ENCODE results near the gene JOSD1.

JOSD1 gene

GRCh38 chr22:38710866-38711265, 10.1 kb upstream of the JOSD1 start:
- DNase-seq: no peak

GRCh38 chr22:38710351-38710750, 9.6 kb upstream of the JOSD1 start:
- DNase-seq: no peak

GRCh38 chr22:38709306-38709705, 8.6 kb upstream of the JOSD1 start:
- no peak for DNase-seq

- DNase-seq: no peak
Observed at GRCh38 chr22:38707984-38708383, 7.2 kb upstream of the JOSD1 start.

- no peak for DNase-seq
Observed at GRCh38 chr22:38707346-38707745, 6.6 kb upstream of the JOSD1 start.

GRCh38 chr22:38706901-38707195, 6.1 kb upstream of the JOSD1 start:
- DNase-seq: no peak

- peak; percentile 53 for DNase-seq
Observed at GRCh38 chr22:38706101-38706900, 5.6 kb upstream of the JOSD1 start.

GRCh38 chr22:38705235-38706100, 4.7 kb upstream of the JOSD1 start, which contains the start of gene GTPBP1:
Gene GTPBP1, plus strand, starts transcription at chr22:38705944. Its CDS starts 12 bp downstream, at chr22:38705956.
- peak; percentile 100 for DNase-seq

GRCh38 chr22:38704654-38705234, 4.0 kb upstream of the JOSD1 start:
- DNase-seq: peak; percentile 26

GRCh38 chr22:38700270-38700788, 414 bp downstream of the JOSD1 start:
- DNase-seq: no peak

GRCh38 chr22:38699784-38700183, 959 bp downstream of the JOSD1 start:
- DNase-seq: no peak

GRCh38 chr22:38699143-38699542, 1.6 kb downstream of the JOSD1 start:
- no peak for DNase-seq

- no peak for DNase-seq
Observed at GRCh38 chr22:38698407-38699094, 2.2 kb downstream of the JOSD1 start.

GRCh38 chr22:38697425-38698089, 3.2 kb downstream of the JOSD1 start:
- no peak for DNase-seq

- DNase-seq: no peak
Observed at GRCh38 chr22:38696606-38697424, 3.9 kb downstream of the JOSD1 start.

- no peak for DNase-seq
Observed at GRCh38 chr22:38694940-38695339, 5.8 kb downstream of the JOSD1 start.

GRCh38 chr22:38694049-38694448, 6.7 kb downstream of the JOSD1 start:
- no peak for DNase-seq

GRCh38 chr22:38689651-38690050, 11.1 kb downstream of the JOSD1 start:
- DNase-seq: no peak

- no peak for DNase-seq
Observed at GRCh38 chr22:38685761-38686160, 15.0 kb downstream of the JOSD1 start.

- no peak for DNase-seq
Observed at GRCh38 chr22:38684895-38685294, 15.8 kb downstream of the JOSD1 start.

GRCh38 chr22:38681582-38682335, 19.0 kb downstream of the JOSD1 start, which contains the start of gene TOMM22:
Gene TOMM22, plus strand, starts transcription at chr22:38681957. Its CDS starts 22 bp downstream, at chr22:38681979.
- DNase-seq: peak; percentile 92
